Activated T-helper 2 cell treated with anti-CD3 and anti-CD28 coated beads, Interferon-gamma antibody, Interleukin-2, Interleukin-4, amounts not matched to agents 10 μg/mL and 5 μg/mL and 100 μg/mL, durations not matched to agents 14 hours and 24 hours and 36 hours (primary cell): ENCODE results near the gene JMJD7. TPM values are rescaled to one million over a fixed set of nuclear protein-coding genes. Genes with fewer than 3 reads are reported as not detected.

Experiments used
- DNase-seq: peaks from one replicate; pipeline ENCODE4 v3.0.0; 2021; ENCODE audit warnings: low spot score
- H3K27ac Mint-ChIP-seq: one replicate; pipeline ENCODE4 v1.8.0; 2021; ENCODE audit warnings: mixed read lengths
- H3K27me3 Mint-ChIP-seq: one replicate; pipeline ENCODE4 v1.8.0; 2021; ENCODE audit warnings: low read depth, mixed read lengths
- H3K36me3 Mint-ChIP-seq: one replicate; pipeline ENCODE4 v1.8.0; 2021; ENCODE audit warnings: low read depth, mixed read lengths
- H3K4me1 Mint-ChIP-seq: one replicate; pipeline ENCODE4 v1.8.0; 2021; ENCODE audit warnings: low read depth, mixed read lengths
- H3K4me3 Mint-ChIP-seq: one replicate; pipeline ENCODE4 v1.8.0; 2021; ENCODE audit warnings: low read depth, mild to moderate bottlenecking, moderate library complexity, mixed read lengths
- H3K9me3 Mint-ChIP-seq: one replicate; pipeline ENCODE4 v1.8.0; 2021; ENCODE audit warnings: mixed read lengths
- intact Hi-C: fragments of 100-400 bp; cut with micrococcal nuclease; formaldehyde crosslinking; loops from one replicate; pipeline ENCODE4 v1.15.1; 2023
- total RNA-seq: library from RNA; stranded (reverse); gene quantifications from 2 replicates; pipeline ENCODE4 v1.2.3, GENCODE V29; 2022

Gene JMJD7
- total RNA-seq, 1 donor from 2014 or later, result 15.7 TPM

DNA sequence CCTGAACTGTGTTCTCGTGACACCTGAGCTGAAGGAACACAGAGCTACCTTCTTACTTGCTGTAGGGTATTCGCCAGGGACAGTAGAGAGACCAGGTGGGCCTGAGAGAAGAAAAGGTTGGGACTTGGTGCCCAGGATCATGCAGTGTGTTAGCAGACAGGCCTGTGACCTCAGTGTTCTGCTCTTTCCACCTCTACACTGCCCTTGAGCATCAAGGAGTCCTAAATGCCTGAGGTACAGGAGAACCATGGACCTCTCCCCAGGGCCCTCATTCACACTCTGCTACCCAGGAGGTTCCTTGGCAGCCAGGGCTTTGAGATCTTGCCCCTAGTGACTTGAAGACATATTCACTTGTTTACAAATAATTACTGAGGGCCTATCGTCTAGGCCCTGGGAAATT, 22.2 kb upstream of the JMJD7 start:
- peaks cover 14% of the 10 kb centered on the region for H3K36me3 Mint-ChIP-seq
- H3K4me3 Mint-ChIP-seq, result no peak overlapping the region
- no peaks in the 10 kb centered on the region for H3K9me3 Mint-ChIP-seq
- no peaks in the 10 kb centered on the region for H3K27me3 Mint-ChIP-seq
- peaks cover 17% of the 10 kb centered on the region for H3K4me1 Mint-ChIP-seq
- no peak for DNase-seq
- no peak overlapping the region for H3K27ac Mint-ChIP-seq
- intact Hi-C loops, result no loop called here

DNA sequence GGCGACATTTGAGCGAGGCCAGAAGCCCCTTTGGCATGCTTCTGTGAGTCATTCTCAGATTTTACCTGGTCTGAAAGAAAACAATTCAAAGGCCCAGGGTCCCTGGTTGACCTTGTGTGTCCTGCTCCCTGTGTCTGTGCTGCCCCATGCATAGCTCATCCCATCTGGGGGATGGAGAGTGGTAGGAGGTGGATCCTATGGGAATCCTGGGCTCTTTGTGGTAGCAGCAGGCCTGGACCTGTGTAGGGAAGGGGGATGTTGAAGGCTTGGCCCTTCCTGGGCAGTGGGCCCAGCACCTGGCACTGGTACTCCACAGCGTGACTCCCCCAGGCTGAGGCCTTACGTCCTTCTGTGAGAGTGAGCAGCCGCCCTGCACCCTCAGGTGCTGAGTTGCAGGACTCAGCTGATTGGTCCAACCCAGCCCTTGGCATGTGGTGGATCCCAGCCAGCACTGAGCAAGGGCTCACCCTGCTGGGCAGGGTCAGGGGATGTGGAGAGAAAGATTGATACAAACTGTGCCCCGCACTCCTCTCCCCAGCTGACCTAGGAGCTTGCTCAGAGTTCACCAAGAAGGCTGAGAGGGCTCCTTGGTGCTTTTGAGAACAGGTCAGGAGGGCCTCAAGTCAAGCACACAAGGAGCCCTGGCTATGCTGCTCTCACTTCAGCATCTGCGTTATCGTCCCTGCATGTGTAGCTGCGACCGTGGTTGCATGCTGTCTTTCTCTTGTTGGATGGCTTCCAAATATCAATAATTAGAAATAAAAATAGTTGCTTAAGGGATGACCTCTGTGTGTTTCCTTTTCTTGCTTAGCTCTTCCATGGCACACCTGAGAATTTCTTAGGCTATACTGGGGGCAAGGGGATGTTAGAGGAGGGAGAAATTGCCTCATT, 21.4 kb upstream of the JMJD7 start:
- Mint-ChIP-seq H3K27ac (no peak overlapping the region), H3K27me3 (no peaks in the 10 kb centered on the region), H3K9me3 (no peaks in the 10 kb centered on the region), H3K36me3 (peaks cover 6% of the 10 kb centered on the region), H3K4me3 (no peak overlapping the region), H3K4me1 (peaks cover 25% of the 10 kb centered on the region)
- intact Hi-C loops, result no loop called here
- no peak for DNase-seq

DNA sequence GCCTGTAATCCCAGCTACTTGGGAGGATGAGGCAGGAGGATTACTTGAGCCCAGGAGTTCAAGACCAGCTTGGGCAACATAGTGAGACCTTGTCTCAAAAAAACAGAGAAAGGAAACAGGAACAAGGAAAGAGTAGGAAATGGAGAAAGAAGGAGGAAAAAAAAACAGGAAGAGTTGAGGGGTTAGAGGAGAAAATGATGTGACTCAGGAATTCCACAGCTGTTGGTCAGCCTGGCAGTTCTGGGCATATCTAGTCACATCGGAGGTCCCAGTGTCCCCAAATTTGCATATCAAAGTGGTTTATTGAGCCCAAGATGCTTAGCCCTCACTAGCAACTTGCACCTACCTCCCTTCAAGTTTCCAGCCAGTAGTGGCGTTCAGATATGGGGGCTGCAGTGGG, 18.8 kb upstream of the JMJD7 start:
- no peaks in the 10 kb centered on the region for H3K9me3 Mint-ChIP-seq
- no peaks in the 10 kb centered on the region for H3K27me3 Mint-ChIP-seq
- intact Hi-C loops, result no loop called here
- H3K4me1 Mint-ChIP-seq, result peaks cover 34% of the 10 kb centered on the region
- peaks cover 10% of the 10 kb centered on the region for H3K36me3 Mint-ChIP-seq
- no peak overlapping the region for H3K27ac Mint-ChIP-seq
- no peak overlapping the region for H3K4me3 Mint-ChIP-seq
- no peak for DNase-seq

DNA sequence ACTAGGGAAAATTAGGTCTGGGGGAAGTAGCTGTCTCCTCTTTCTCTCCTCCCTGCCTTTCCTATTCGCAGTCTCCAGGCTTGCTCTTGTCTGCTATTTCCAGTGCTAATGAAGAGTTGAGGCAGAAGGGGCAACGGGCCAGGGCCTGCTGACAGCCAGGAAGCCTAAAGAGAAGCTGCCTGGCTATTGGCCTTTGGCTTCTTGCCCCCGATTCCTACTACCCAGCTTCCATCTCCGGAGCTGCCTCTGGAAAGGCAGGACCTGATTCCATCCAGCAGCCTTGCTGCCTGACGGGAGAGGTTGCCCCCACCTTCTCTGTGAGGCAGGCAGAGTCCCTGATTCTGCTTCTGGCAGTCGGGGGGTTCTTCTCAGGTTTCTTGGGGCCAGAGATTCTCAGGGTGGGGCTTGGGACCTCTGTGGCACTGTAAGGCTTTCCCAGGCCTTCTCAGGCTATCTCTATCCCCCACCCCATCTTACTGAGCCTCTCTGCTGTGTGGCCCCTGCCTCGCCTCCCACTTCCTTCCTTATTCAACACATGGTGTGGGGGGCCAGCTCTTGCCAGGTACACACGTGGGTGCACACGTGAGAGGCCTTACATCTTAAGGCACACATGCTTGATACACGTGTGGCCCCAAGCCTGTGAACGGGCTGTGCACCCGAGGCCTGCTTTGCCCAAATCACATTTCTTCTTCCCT, 18.2 kb upstream of the JMJD7 start:
- Mint-ChIP-seq H3K36me3 (peaks cover 10% of the 10 kb centered on the region), H3K27me3 (no peaks in the 10 kb centered on the region), H3K4me1 (peaks cover 31% of the 10 kb centered on the region), H3K4me3 (no peak overlapping the region), H3K27ac (no peak overlapping the region), H3K9me3 (no peaks in the 10 kb centered on the region)
- no peak for DNase-seq
- intact Hi-C loops, result loop anchor here (5.0 kb wide), 2 partner anchors 112 to 252 kb away; partner anchors contain the start of gene TYRO3

DNA sequence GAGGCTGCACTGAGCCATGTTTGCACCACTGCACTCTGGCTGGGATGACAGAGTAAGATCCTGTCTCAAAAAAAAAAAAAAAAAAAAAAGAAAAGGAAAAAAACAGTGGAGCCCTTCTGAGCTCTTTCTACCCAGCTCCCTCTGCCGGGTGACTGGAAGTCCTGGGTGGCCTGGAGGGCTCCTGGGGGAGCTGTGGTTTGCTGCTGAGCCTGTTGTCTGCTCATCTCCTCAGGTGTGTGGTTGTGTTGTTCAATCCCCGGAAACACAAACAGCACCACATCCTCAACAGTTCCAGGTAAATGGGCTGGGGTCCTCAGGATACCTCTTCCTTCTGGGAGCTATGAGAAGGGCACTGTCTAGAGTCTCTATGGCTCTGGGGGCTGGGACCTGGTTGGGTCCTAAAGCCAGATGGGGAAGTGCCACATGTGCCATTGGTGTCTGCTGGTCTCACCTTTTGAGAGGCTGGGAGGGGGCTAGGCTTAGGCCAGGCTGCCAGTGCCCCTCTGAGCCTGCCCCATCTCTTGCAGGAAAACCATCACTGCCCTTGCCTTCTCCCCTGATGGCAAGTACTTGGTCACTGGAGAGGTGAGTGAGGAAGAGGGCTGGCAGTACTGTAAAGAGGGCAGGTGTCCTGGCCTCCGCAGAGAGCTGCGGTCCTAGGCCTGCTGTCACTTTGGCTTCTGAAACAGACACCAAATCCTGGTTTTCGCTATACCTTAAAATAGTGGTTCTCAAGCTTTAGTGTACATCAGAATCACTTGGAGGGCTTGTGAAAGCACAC, 17.1 kb upstream of the JMJD7 start:
- H3K4me1 Mint-ChIP-seq, result peaks cover 27% of the 10 kb centered on the region
- H3K4me3 Mint-ChIP-seq, result no peak overlapping the region
- H3K27me3 Mint-ChIP-seq, result no peaks in the 10 kb centered on the region
- H3K36me3 Mint-ChIP-seq, result peaks cover 11% of the 10 kb centered on the region
- H3K27ac Mint-ChIP-seq, result no peak overlapping the region
- H3K9me3 Mint-ChIP-seq, result no peaks in the 10 kb centered on the region
- no peak for DNase-seq
- intact Hi-C loops, result loop anchor here (1.0 to 5.0 kb wide), 3 partner anchors 37 to 254 kb away; partner anchors contain the start of genes MAPKBP1 and TYRO3

DNA sequence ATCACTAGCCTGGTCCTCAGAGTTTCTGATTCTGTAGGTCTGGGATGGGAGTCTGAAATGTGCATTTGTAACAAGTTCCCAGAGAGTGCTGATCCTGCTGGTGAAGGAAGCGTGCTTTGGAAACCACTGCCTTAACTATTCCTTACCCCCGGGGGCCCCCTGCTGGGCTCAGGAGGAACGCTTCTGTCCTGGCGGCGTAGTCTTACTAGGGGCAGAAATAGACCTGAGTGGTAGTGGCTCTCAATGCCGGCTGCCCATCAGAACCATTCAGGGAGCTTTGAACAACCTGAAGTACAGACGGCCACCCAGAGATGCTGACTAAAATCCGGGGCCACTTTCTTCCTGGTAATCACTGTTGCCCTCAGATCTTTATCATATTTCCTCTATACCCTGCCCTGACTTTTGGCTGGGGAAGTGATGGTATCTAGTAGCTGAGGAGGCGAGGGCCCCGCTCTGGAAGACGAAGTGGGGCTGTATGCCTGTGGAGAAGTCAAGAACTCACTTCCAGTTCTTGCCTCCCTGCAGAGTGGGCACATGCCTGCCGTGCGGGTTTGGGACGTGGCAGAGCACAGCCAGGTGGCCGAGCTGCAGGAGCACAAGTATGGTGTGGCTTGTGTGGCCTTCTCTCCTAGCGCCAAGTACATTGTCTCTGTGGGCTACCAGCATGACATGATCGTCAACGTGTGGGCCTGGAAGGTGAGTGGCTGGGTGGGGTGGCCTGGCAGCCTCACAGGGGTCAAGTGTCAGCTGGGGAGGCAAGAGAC, 16.3 kb upstream of the JMJD7 start:
- Mint-ChIP-seq H3K4me1 (peaks cover 26% of the 10 kb centered on the region), H3K4me3 (no peak overlapping the region), H3K27me3 (no peaks in the 10 kb centered on the region), H3K9me3 (no peaks in the 10 kb centered on the region), H3K36me3 (peaks cover 13% of the 10 kb centered on the region), H3K27ac (peak overlapping the region; percentile 36)
- intact Hi-C loops, result loop anchor here (1.0 to 5.0 kb wide), 3 partner anchors 37 to 254 kb away; partner anchors contain the start of genes MAPKBP1 and TYRO3
- peak; percentile 59 for DNase-seq

DNA sequence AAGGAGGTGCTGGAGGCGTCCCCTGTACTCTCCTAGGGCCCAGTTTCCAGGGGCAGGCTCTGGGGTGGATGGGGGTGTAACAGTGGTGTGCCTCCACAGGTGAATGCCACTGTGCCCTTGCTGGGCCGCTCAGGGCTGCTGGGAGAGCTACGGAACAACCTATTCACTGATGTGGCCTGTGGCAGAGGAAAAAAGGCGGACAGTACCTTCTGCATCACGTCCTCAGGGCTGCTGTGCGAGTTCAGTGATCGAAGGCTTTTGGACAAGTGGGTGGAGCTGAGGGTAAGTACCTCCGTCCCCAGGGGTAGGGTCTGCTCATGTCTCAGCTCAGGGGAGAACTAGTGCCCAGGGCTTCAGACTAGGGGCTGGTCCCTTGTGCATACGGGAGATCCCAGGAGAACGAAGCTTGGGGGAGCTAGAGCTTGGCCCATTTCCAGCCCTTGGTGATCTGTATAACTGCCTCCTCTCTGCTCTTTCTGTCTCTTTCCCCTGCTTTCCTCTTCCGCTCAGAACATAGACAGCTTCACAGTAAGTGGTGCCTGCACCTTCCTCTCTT, 15.0 kb upstream of the JMJD7 start:
- Mint-ChIP-seq H3K27ac (no peak overlapping the region), H3K4me3 (no peak overlapping the region), H3K4me1 (peaks cover 26% of the 10 kb centered on the region), H3K36me3 (peaks cover 13% of the 10 kb centered on the region), H3K27me3 (no peaks in the 10 kb centered on the region), H3K9me3 (no peaks in the 10 kb centered on the region)
- DNase-seq, result no peak
- intact Hi-C loops, result loop anchor here (5.0 kb wide), 2 partner anchors 116 to 256 kb away; partner anchors contain the start of gene TYRO3

DNA sequence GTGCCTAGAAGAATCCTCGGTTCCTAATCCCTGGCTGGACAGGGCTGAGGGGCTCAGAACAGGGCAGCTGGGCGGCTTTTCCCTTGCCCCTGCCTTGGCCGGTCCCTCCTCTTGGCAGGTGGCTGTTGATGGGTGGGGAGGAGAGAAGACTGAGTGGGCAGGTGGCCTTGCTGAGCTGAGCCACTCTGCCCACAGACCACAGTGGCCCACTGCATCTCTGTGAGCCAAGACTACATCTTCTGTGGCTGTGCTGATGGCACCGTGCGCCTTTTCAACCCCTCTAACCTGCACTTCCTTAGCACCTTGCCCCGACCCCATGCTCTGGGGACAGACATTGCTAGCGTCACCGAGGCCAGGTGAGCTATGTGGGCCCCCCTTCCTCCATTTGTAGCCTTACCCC, 14.5 kb upstream of the JMJD7 start:
- no peak overlapping the region for H3K27ac Mint-ChIP-seq
- intact Hi-C loops, result loop anchor here (5.0 kb wide), 2 partner anchors 116 to 256 kb away; partner anchors contain the start of gene TYRO3
- peaks cover 17% of the 10 kb centered on the region for H3K36me3 Mint-ChIP-seq
- no peak overlapping the region for H3K4me3 Mint-ChIP-seq
- H3K4me1 Mint-ChIP-seq, result peaks cover 26% of the 10 kb centered on the region
- DNase-seq, result no peak
- H3K27me3 Mint-ChIP-seq, result no peaks in the 10 kb centered on the region
- H3K9me3 Mint-ChIP-seq, result no peaks in the 10 kb centered on the region

DNA sequence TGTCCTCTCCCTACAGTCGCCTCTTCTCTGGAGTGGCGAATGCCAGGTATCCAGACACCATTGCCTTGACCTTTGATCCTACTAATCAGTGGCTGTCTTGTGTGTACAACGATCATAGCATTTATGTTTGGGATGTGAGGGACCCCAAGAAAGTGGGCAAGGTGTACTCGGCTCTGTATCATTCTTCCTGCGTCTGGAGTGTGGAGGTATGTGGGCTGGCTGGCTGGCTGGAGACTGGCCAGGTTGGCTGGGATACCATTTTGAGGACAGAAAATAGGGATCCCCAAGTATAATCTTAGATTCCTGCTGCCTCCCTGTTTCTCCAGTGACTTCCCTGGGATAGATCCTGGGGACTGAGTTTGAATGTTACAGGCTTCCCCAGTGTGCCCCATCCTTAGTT, 13.4 kb upstream of the JMJD7 start:
- no peak overlapping the region for H3K4me3 Mint-ChIP-seq
- no peak overlapping the region for H3K27ac Mint-ChIP-seq
- peaks cover 22% of the 10 kb centered on the region for H3K36me3 Mint-ChIP-seq
- intact Hi-C loops, result loop anchor here (5.0 kb wide), 2 partner anchors 117 to 257 kb away; partner anchors contain the start of gene TYRO3
- no peak for DNase-seq
- peaks cover 24% of the 10 kb centered on the region for H3K4me1 Mint-ChIP-seq
- no peaks in the 10 kb centered on the region for H3K9me3 Mint-ChIP-seq
- H3K27me3 Mint-ChIP-seq, result no peaks in the 10 kb centered on the region

DNA sequence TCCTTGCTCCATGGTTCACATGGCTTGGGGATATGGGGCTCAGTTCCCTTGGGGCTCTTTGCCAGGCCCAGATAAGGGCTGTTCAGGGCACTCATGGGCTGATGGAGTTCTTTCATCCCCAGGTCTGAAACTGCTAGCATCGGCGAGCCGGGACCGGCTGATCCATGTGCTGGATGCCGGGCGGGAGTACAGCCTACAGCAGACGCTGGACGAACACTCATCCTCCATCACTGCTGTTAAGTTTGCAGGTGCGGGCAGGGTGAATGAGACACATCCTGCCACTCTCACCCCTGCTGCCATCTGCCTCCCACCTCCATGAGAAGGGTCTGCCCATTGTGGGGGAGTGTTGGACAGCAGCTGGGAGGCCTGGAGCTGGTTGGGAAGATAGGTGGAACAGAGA, 11.1 kb upstream of the JMJD7 start:
- no peak for DNase-seq
- Mint-ChIP-seq H3K4me1 (peaks cover 6% of the 10 kb centered on the region), H3K36me3 (peaks cover 31% of the 10 kb centered on the region), H3K4me3 (no peak overlapping the region), H3K27me3 (no peaks in the 10 kb centered on the region), H3K27ac (no peak overlapping the region), H3K9me3 (no peaks in the 10 kb centered on the region)
- intact Hi-C loops, result no loop called here

DNA sequence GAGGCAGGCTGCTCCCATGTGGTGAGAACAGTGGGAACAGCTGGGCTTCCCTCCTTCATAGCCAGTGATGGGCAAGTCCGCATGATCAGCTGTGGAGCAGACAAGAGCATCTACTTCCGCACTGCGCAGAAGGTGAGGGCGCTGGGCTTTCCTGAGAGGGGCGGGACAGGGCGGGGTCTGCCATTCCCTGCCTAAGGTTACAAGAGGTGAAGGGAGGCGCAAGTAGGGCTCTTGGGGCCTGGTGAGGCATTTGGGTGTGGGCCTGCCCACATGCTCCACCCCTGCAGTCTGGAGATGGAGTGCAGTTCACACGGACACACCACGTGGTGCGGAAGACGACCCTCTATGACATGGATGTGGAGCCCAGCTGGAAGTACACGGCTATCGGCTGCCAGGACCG, 10.6 kb upstream of the JMJD7 start:
- no peak for DNase-seq
- Mint-ChIP-seq H3K27ac (no peak overlapping the region), H3K9me3 (no peaks in the 10 kb centered on the region), H3K4me1 (peaks cover 2% of the 10 kb centered on the region), H3K27me3 (no peaks in the 10 kb centered on the region), H3K36me3 (peaks cover 31% of the 10 kb centered on the region), H3K4me3 (no peak overlapping the region)
- intact Hi-C loops, result no loop called here

DNA sequence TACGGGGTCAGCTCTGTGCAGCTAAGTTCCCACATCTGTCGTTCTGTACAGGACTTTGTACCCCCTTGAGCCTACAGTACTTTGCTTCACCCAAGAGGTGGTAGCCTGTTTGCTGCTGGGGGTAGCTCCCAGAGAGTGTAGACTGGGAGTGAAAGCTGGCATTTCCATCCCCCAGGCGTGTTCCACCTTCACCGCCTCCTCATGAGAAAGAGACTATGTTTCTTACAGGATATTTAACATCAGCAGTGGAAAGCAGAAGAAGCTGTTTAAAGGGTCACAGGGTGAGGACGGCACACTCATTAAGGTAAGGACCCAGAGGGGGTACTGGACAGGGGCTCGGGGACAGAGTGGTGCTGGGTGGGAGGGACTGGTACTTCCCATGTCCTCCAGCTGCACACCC, 10.1 kb upstream of the JMJD7 start:
- DNase-seq, result no peak
- Mint-ChIP-seq H3K27ac (no peak overlapping the region), H3K4me3 (no peak overlapping the region), H3K9me3 (no peaks in the 10 kb centered on the region), H3K36me3 (peaks cover 35% of the 10 kb centered on the region), H3K27me3 (no peaks in the 10 kb centered on the region), H3K4me1 (no peaks in the 10 kb centered on the region)
- intact Hi-C loops, result no loop called here
